DND-41 (cell line): Measurements from ENCODE around the gene SLC35F6.

Experiments used
- ATAC-seq: fragments of 200-7000 bp; cut with Tn5 transposase; 3 replicates; pipeline ENCODE4 v1.9.1; 2021; ENCODE audit warnings: low read depth; ENCODE audit not compliant: insufficient read depth
- DNase-seq: peaks from one replicate; pipeline ENCODE4 v3.0.0-alpha.2; 2020
- H2AFZ ChIP-seq: 2 replicates; pipeline ENCODE4 v1.6.0; 2012; ENCODE audit warnings: low read depth, low read length
- H3K27ac ChIP-seq: 2 replicates; pipeline ENCODE4 v1.5.1; 2012; ENCODE audit warnings: low read length, inconsistent platforms
- H3K27me3 ChIP-seq: fragments of 200-600 bp; sonication (generic); 2 replicates; pipeline ENCODE4 v1.6.0; 2012; ENCODE audit warnings: low read length, mild to moderate bottlenecking, inconsistent platforms; ENCODE audit not compliant: insufficient read depth, poor library complexity
- H3K36me3 ChIP-seq: 2 replicates; pipeline ENCODE4 v1.5.1; 2012; ENCODE audit warnings: low read length, inconsistent platforms; ENCODE audit not compliant: insufficient read depth
- H3K4me1 ChIP-seq: 2 replicates; pipeline ENCODE4 v1.5.1; 2012; ENCODE audit warnings: mild to moderate bottlenecking, low read length; ENCODE audit not compliant: insufficient read depth
- H3K4me2 ChIP-seq: 2 replicates; pipeline ENCODE4 v1.6.0; 2012; ENCODE audit warnings: mild to moderate bottlenecking, moderate library complexity, low read length, inconsistent platforms; ENCODE audit not compliant: insufficient read depth
- H3K4me3 ChIP-seq, 2 experiments: fragments of 200-600 bp in 1 of 2; shearing (Covaris generic) in 1 of 2; 2 replicates each; pipeline ENCODE4 v1.5.1; 2012 to 2016; ENCODE audit warnings: inconsistent platforms in 2 of 2, low read length in 2 of 2, mild to moderate bottlenecking in 2 of 2, low read depth in 1 of 2, moderate library complexity in 1 of 2
- H3K79me2 ChIP-seq: 2 replicates; pipeline ENCODE4 v1.6.0; 2012; ENCODE audit warnings: low read length, inconsistent platforms; ENCODE audit not compliant: insufficient read depth
- H3K9ac ChIP-seq: 2 replicates; pipeline ENCODE4 v1.6.0; 2012; ENCODE audit warnings: low read depth, mild to moderate bottlenecking, inconsistent platforms, low read length, moderate library complexity
- H3K9me3 ChIP-seq: 2 replicates; pipeline ENCODE4 v1.5.1; 2012; ENCODE audit warnings: low read length, moderate library complexity, mild to moderate bottlenecking, inconsistent platforms; ENCODE audit not compliant: insufficient read depth, severe bottlenecking
- H4K20me1 ChIP-seq: 2 replicates; pipeline ENCODE4 v1.6.0; 2012; ENCODE audit warnings: low read length; ENCODE audit not compliant: insufficient read depth
- CTCF ChIP-seq: IDR thresholded peaks from 2 replicates; pipeline ENCODE4 v1.5.1; 2012; ENCODE audit warnings: borderline replicate concordance, low read length, moderate library complexity, mild to moderate bottlenecking; ENCODE audit not compliant: poor library complexity, severe bottlenecking; ENCODE audit errors: extremely low read depth
- EZH2 ChIP-seq: IDR thresholded peaks from 3 replicates; pipeline ENCODE4 v1.6.1; 2012; ENCODE audit warnings: borderline replicate concordance, low read depth, mild to moderate bottlenecking, moderate library complexity, low read length, inconsistent platforms; ENCODE audit not compliant: severe bottlenecking

SLC35F6 gene

GRCh38 chr2:26724784-26725520 lies 39.1 kb upstream of the SLC35F6 start:
- Histone ChIP-seq H3K9me3 (no peaks in the 10 kb centered on the region), H3K79me2 (no peaks in the 10 kb centered on the region), H3K27me3 (no peaks in the 10 kb centered on the region), H3K36me3 (no peaks in the 10 kb centered on the region), H4K20me1 (peaks cover 4% of the 10 kb centered on the region), H2AFZ (no peak overlapping the region), H3K27ac (no peak overlapping the region), H3K4me1 (no peaks in the 10 kb centered on the region), H3K4me3 (no peak overlapping the region), H3K9ac (no peak overlapping the region), H3K4me2 (no peak overlapping the region)
- no peak for TF ChIP-seq CTCF
- no peak for TF ChIP-seq EZH2
- no peak for ATAC-seq
- DNase-seq = no peak

GRCh38 chr2:26725521-26725820 lies 38.6 kb upstream of the SLC35F6 start:
- H3K27ac ChIP-seq = no peak overlapping the region
- no peaks in the 10 kb centered on the region for H3K4me1 ChIP-seq
- H2AFZ ChIP-seq = no peak overlapping the region
- H3K36me3 ChIP-seq = no peaks in the 10 kb centered on the region
- H4K20me1 ChIP-seq = peaks cover 4% of the 10 kb centered on the region
- no peak overlapping the region for H3K4me3 ChIP-seq
- ATAC-seq (no peak), DNase-seq (no peak)
- no peak overlapping the region for H3K4me2 ChIP-seq
- H3K27me3 ChIP-seq = no peaks in the 10 kb centered on the region
- H3K9me3 ChIP-seq = no peaks in the 10 kb centered on the region
- no peak for TF ChIP-seq CTCF
- no peak for TF ChIP-seq EZH2
- H3K79me2 ChIP-seq = no peaks in the 10 kb centered on the region
- no peak overlapping the region for H3K9ac ChIP-seq

GRCh38 chr2:26726228-26726627 lies 37.9 kb upstream of the SLC35F6 start:
- no peak for TF ChIP-seq EZH2
- TF ChIP-seq CTCF = no peak
- H3K27ac ChIP-seq = no peak overlapping the region
- H3K4me1 ChIP-seq = no peaks in the 10 kb centered on the region
- H3K4me2 ChIP-seq = no peak overlapping the region
- no peak overlapping the region for H3K4me3 ChIP-seq
- no peak overlapping the region for H3K9ac ChIP-seq
- H2AFZ ChIP-seq = no peak overlapping the region
- DNase-seq = no peak
- H4K20me1 ChIP-seq = no peaks in the 10 kb centered on the region; the same call in none of the 2 replicates
- no peaks in the 10 kb centered on the region for H3K36me3 ChIP-seq
- H3K79me2 ChIP-seq = no peaks in the 10 kb centered on the region
- no peak for ATAC-seq
- H3K9me3 ChIP-seq = no peaks in the 10 kb centered on the region
- H3K27me3 ChIP-seq = no peaks in the 10 kb centered on the region
